Neural progenitor cell (in vitro differentiated cells): ENCODE measurements around the gene PPP1R3G. TPM values are rescaled to one million over a fixed set of nuclear protein-coding genes. Genes with fewer than 3 reads are reported as not detected.

Source experiments
- DNase-seq: peaks from one replicate; pipeline ENCODE4 v3.0.0-alpha.2; 2016; ENCODE audit warnings: low spot score
- H2AFZ ChIP-seq: fragments of 200-600 bp; sonication (generic); replicated peaks from 2 replicates; pipeline ENCODE4 v1.6.1; 2016; ENCODE audit warnings: antibody characterized with exemption
- H3F3A ChIP-seq: fragments of 200-600 bp; sonication (generic); 2 replicates; pipeline ENCODE4 v1.6.1; 2016; ENCODE audit warnings: antibody characterized with exemption, low read depth
- H3K27ac ChIP-seq: fragments of 200-600 bp; sonication (generic); 2 replicates; pipeline ENCODE4 v1.5.1; 2016; ENCODE audit warnings: mild to moderate bottlenecking
- H3K27me3 ChIP-seq: fragments of 200-600 bp; sonication (generic); 2 replicates; pipeline ENCODE4 v1.6.1; 2016; ENCODE audit warnings: mild to moderate bottlenecking, moderate library complexity
- H3K36me3 ChIP-seq: fragments of 200-600 bp; sonication (generic); 2 replicates; pipeline ENCODE4 v1.5.1; 2016
- H3K4me1 ChIP-seq: fragments of 200-600 bp; sonication (generic); 2 replicates; pipeline ENCODE4 v1.6.1; 2016; ENCODE audit warnings: mixed run types
- H3K4me2 ChIP-seq: fragments of 200-600 bp; sonication (generic); 2 replicates; pipeline ENCODE4 v1.6.1; 2016
- H3K4me3 ChIP-seq: fragments of 200-600 bp; sonication (generic); 2 replicates; pipeline ENCODE4 v1.5.1; 2016
- H3K79me2 ChIP-seq: fragments of 200-600 bp; sonication (generic); 2 replicates; pipeline ENCODE4 v1.6.1; 2016; ENCODE audit warnings: low read depth
- H3K9ac ChIP-seq: fragments of 200-600 bp; sonication (generic); 2 replicates; pipeline ENCODE4 v1.6.1; 2016
- H3K9me3 ChIP-seq: fragments of 200-600 bp; sonication (generic); 2 replicates; pipeline ENCODE4 v1.5.1; 2016; ENCODE audit warnings: low read depth
- H4K20me1 ChIP-seq: fragments of 200-600 bp; sonication (generic); 2 replicates; pipeline ENCODE4 v1.6.1; 2016; ENCODE audit warnings: low read depth
- H3K27ac Mint-ChIP-seq: 3 replicates; pipeline ENCODE4 v1.8.0; 2021; ENCODE audit warnings: mixed read lengths
- H3K27me3 Mint-ChIP-seq: 2 replicates; pipeline ENCODE4 v1.8.0; 2022; ENCODE audit warnings: low read depth, mild to moderate bottlenecking, inconsistent platforms, moderate library complexity, mixed read lengths; ENCODE audit not compliant: insufficient read depth
- H3K36me3 Mint-ChIP-seq: 3 replicates; pipeline ENCODE4 v1.8.0; 2021; ENCODE audit warnings: mixed read lengths
- H3K4me1 Mint-ChIP-seq: 3 replicates; pipeline ENCODE4 v1.8.0; 2021; ENCODE audit warnings: mixed read lengths
- H3K4me3 Mint-ChIP-seq: 3 replicates; pipeline ENCODE4 v1.8.0; 2021; ENCODE audit warnings: mild to moderate bottlenecking, moderate library complexity, mixed read lengths
- H3K9me3 Mint-ChIP-seq: 3 replicates; pipeline ENCODE4 v1.8.0; 2020; ENCODE audit warnings: mixed read lengths
- CTCF ChIP-seq: fragments of 200-600 bp; sonication (generic); IDR thresholded peaks from 2 replicates; pipeline ENCODE4 v1.5.1; 2017; ENCODE audit warnings: antibody characterized with exemption, mild to moderate bottlenecking
- EZH2 ChIP-seq: fragments of 200-600 bp; sonication (generic); IDR thresholded peaks from 2 replicates; pipeline ENCODE4 v1.6.1; 2017; ENCODE audit warnings: antibody characterized with exemption, mild to moderate bottlenecking, moderate library complexity
- EZH2phosphoT487 ChIP-seq: fragments of 200-600 bp; sonication (generic); IDR thresholded peaks from 2 replicates; pipeline ENCODE4 v1.6.1; 2017; ENCODE audit warnings: antibody characterized with exemption
- total RNA-seq: library from RNA; depleted of rRNA; stranded (reverse); fragments of >200 nt; gene quantifications from 2 replicates; pipeline ENCODE4 v1.2.3, GENCODE V29; 2015; ENCODE audit warnings: low replicate concordance

PPP1R3G gene
- total RNA-seq, 1 donor from 2014 or later, result 0.36 TPM

- TF ChIP-seq EZH2phosphoT487 (no peak), EZH2 (no peak), CTCF (no peak)
- Histone ChIP-seq H3F3A (no peaks in the 10 kb centered on the region), H3K27me3 (no peaks in the 10 kb centered on the region), H3K4me2 (no peak overlapping the region), H3K36me3 (no peaks in the 10 kb centered on the region), H4K20me1 (no peaks in the 10 kb centered on the region), H3K9ac (no peak overlapping the region), H3K4me1 (no peaks in the 10 kb centered on the region), H3K4me3 (no peak overlapping the region), H2AFZ (no peak overlapping the region), H3K27ac (no peak overlapping the region), H3K9me3 (no peaks in the 10 kb centered on the region), H3K79me2 (no peaks in the 10 kb centered on the region)
- Mint-ChIP-seq H3K4me3 (no peak overlapping the region), H3K27me3 (peaks cover 2% of the 10 kb centered on the region), H3K4me1 (no peaks in the 10 kb centered on the region), H3K27ac (no peak overlapping the region), H3K9me3 (peaks cover 2% of the 10 kb centered on the region), H3K36me3 (no peaks in the 10 kb centered on the region)
- no peak for DNase-seq
Observed at GRCh38 chr6:5042436-5042835, 42.7 kb upstream of the PPP1R3G start.

GRCh38 chr6:5044866-5045265, 40.3 kb upstream of the PPP1R3G start:
- peaks cover 9% of the 10 kb centered on the region for H3K9me3 Mint-ChIP-seq
- no peaks in the 10 kb centered on the region for H3K4me1 ChIP-seq
- no peaks in the 10 kb centered on the region for H3K79me2 ChIP-seq
- TF ChIP-seq EZH2, result no peak
- H3K36me3 ChIP-seq, result no peaks in the 10 kb centered on the region
- H3K27ac ChIP-seq, result no peak overlapping the region
- H2AFZ ChIP-seq, result no peak overlapping the region
- no peak overlapping the region for H3K4me3 ChIP-seq
- H3K9ac ChIP-seq, result no peak overlapping the region
- H3K27me3 Mint-ChIP-seq, result peaks cover 2% of the 10 kb centered on the region
- H3K27ac Mint-ChIP-seq, result no peak overlapping the region
- no peak for DNase-seq
- H3K4me1 Mint-ChIP-seq, result no peaks in the 10 kb centered on the region
- H3K4me2 ChIP-seq, result no peak overlapping the region
- H3K4me3 Mint-ChIP-seq, result no peak overlapping the region
- H4K20me1 ChIP-seq, result no peaks in the 10 kb centered on the region
- no peaks in the 10 kb centered on the region for H3K9me3 ChIP-seq
- H3K36me3 Mint-ChIP-seq, result no peaks in the 10 kb centered on the region
- H3K27me3 ChIP-seq, result no peaks in the 10 kb centered on the region
- no peaks in the 10 kb centered on the region for H3F3A ChIP-seq

GRCh38 chr6:5045416-5045815, 39.7 kb upstream of the PPP1R3G start:
- Histone ChIP-seq H3K4me1 (no peaks in the 10 kb centered on the region), H3K36me3 (no peaks in the 10 kb centered on the region), H4K20me1 (no peaks in the 10 kb centered on the region), H3K9ac (no peak overlapping the region), H3K27ac (no peak overlapping the region), H3K4me2 (no peak overlapping the region), H2AFZ (no peak overlapping the region), H3K79me2 (no peaks in the 10 kb centered on the region), H3K9me3 (no peaks in the 10 kb centered on the region), H3K4me3 (no peak overlapping the region), H3K27me3 (no peaks in the 10 kb centered on the region), H3F3A (no peaks in the 10 kb centered on the region)
- no peak for TF ChIP-seq EZH2phosphoT487
- TF ChIP-seq EZH2, result no peak
- no peak for TF ChIP-seq CTCF
- Mint-ChIP-seq H3K27me3 (peaks cover 2% of the 10 kb centered on the region), H3K36me3 (no peaks in the 10 kb centered on the region), H3K4me3 (no peak overlapping the region), H3K4me1 (no peaks in the 10 kb centered on the region), H3K9me3 (peaks cover 13% of the 10 kb centered on the region), H3K27ac (no peak overlapping the region)
- no peak for DNase-seq

GRCh38 chr6:5046430-5046829, 38.7 kb upstream of the PPP1R3G start:
- no peak for DNase-seq
- no peaks in the 10 kb centered on the region for H3K36me3 ChIP-seq
- Mint-ChIP-seq H3K36me3 (peaks cover 7% of the 10 kb centered on the region), H3K4me3 (no peak overlapping the region), H3K27ac (no peak overlapping the region), H3K27me3 (peaks cover 2% of the 10 kb centered on the region), H3K4me1 (no peaks in the 10 kb centered on the region), H3K9me3 (peaks cover 22% of the 10 kb centered on the region)
- H3K4me3 ChIP-seq, result no peak overlapping the region
- no peak overlapping the region for H3K27ac ChIP-seq
- H3K9ac ChIP-seq, result no peak overlapping the region
- H3F3A ChIP-seq, result no peaks in the 10 kb centered on the region
- no peaks in the 10 kb centered on the region for H3K9me3 ChIP-seq
- TF ChIP-seq EZH2 (no peak), CTCF (no peak), EZH2phosphoT487 (no peak)
- no peak overlapping the region for H2AFZ ChIP-seq
- H4K20me1 ChIP-seq, result no peaks in the 10 kb centered on the region
- H3K4me2 ChIP-seq, result no peak overlapping the region
- no peaks in the 10 kb centered on the region for H3K79me2 ChIP-seq
- H3K4me1 ChIP-seq, result no peaks in the 10 kb centered on the region
- H3K27me3 ChIP-seq, result no peaks in the 10 kb centered on the region
